K562 (cell line): ENCODE data around the gene NOL4L. TPM values are rescaled to one million over a fixed set of nuclear protein-coding genes. Genes with fewer than 3 reads are reported as not detected.

Experiments
- EP300 ChIP-seq: IDR thresholded peaks from 2 replicates; pipeline ENCODE4 v1.6.1; 2012; ENCODE audit warnings: low read length, improper control_type of control experiment
- ETV5 ChIP-seq: sonication (generic); formaldehyde crosslinking; IDR thresholded peaks from 2 replicates; pipeline ENCODE4 v1.4.0; 2020; ENCODE audit warnings: low read depth, mild to moderate bottlenecking, missing genetic modification reagents
- FOXM1 ChIP-seq, 2 experiments: fragments of 450-650 bp in 1 of 2; sonication (generic) in 1 of 2; formaldehyde crosslinking in 1 of 2; IDR thresholded peaks; 2 replicates each; pipeline versions ENCODE4 v1.6.1 to v1.9.0; 2017 to 2022; ENCODE audit warnings: low read depth in 2 of 2, mild to moderate bottlenecking in 2 of 2, missing genetic modification reagents in 1 of 2, moderate library complexity in 1 of 2
- IRF1 ChIP-seq: sonication (generic); formaldehyde crosslinking; IDR thresholded peaks from 2 replicates; pipeline ENCODE4 v1.8.0; 2022; ENCODE audit warnings: missing genetic modification reagents, mild to moderate bottlenecking, borderline replicate concordance
- MAFK ChIP-seq: IDR thresholded peaks from 2 replicates; pipeline ENCODE4 v1.6.1; 2011; ENCODE audit warnings: low read length, improper control_type of control experiment
- NBN ChIP-seq: fragments of 450-650 bp; IDR thresholded peaks from 2 replicates; pipeline ENCODE4 v1.6.1; 2016; ENCODE audit warnings: low read depth, mild to moderate bottlenecking
- NFE2 ChIP-seq: IDR thresholded peaks from 2 replicates; pipeline ENCODE4 v1.6.1; 2014; ENCODE audit warnings: antibody characterized with exemption, low read depth
- PCBP2 ChIP-seq: fragments of 200-400 bp; formaldehyde crosslinking; IDR thresholded peaks from 2 replicates; pipeline ENCODE4 v1.6.1; 2018; ENCODE audit warnings: low read length, low read depth, mild to moderate bottlenecking, moderate library complexity; ENCODE audit not compliant: poor library complexity, severe bottlenecking
- RNF219 ChIP-seq: fragments of 250-450 bp; sonication (Bioruptor Pico); IDR thresholded peaks from 2 replicates; pipeline ENCODE4 v1.5.0; 2022; ENCODE audit warnings: mild to moderate bottlenecking
- RREB1 ChIP-seq: fragments of 250-450 bp; sonication (Bioruptor Pico); IDR thresholded peaks from 2 replicates; pipeline ENCODE4 v1.4.0; 2020
- ZNF232 ChIP-seq: sonication (generic); formaldehyde crosslinking; IDR thresholded peaks from 2 replicates; pipeline ENCODE4 v1.8.0; 2022; ENCODE audit warnings: mild to moderate bottlenecking, missing genetic modification reagents
- ZNF592 ChIP-seq: fragments of 450-650 bp; IDR thresholded peaks from 2 replicates; pipeline ENCODE4 v1.6.1; 2017; ENCODE audit warnings: antibody characterized with exemption, mild to moderate bottlenecking
- polyA plus RNA-seq, 8 experiments: library from polyadenylated mRNA; depleted of rRNA in 4 of 8; stranded (reverse) in 5 of 8; unstranded in 3 of 8; fragments of >200 nt; fragmentation: Nextera tagmentation in 2 of 8; fragmentation: Illumina TruSeq in 1 of 8; extraction: Ambion mirVana in 2 of 8; extraction: Trizol in 1 of 8; gene quantifications; 2 replicates each; pipeline versions ENCODE4 v1.2.1 to v1.2.3, GENCODE V29; 2011 to 2014; ENCODE audit warnings: inconsistent platforms in 1 of 8, missing spikeins in 1 of 8
- total RNA-seq, 7 experiments: library from RNA; depleted of rRNA in 6 of 7; stranded (reverse); fragments of >200 nt in 6 of 7; fragmentation: Illumina TruSeq in 2 of 7; extraction: Trizol in 2 of 7; gene quantifications; 2 replicates each; pipeline versions ENCODE4 v1.2.1 to v1.2.3, GENCODE V29; 2011 to 2021; ENCODE audit warnings: low replicate concordance in 1 of 7

The NOL4L gene
- total and polyA plus RNA-seq, 9 of the 15 experiments (the other 6 are each of a cell fraction or from before 2014, with no cell fraction given) = 5.1 to 36.2 (median 13.6) TPM

- TF ChIP-seq RREB1 (CRISPR knock-in tag) = peak; percentile 54; the same call in 1 of the 2 replicates
- TF ChIP-seq MAFK = peak; percentile 68
- TF ChIP-seq FOXM1 (IDR thresholded peaks at IDR 0.05; ENCODE audit: low read depth) = no peak
- TF ChIP-seq FOXM1 (CRISPR knock-in tag; IDR thresholded peaks at IDR 0.05; ENCODE audit: low read depth) = no peak
- TF ChIP-seq PCBP2 = no peak
- 0 out of 2 replicates have a peak, but pooled peaks have one; percentile 1 for TF ChIP-seq NBN
- TF ChIP-seq IRF1 (CRISPR knock-in tag) = 0 out of 2 replicates have a peak, but pooled peaks have one; percentile 36
- no peak for TF ChIP-seq RNF219 (CRISPR knock-in tag)
- TF ChIP-seq NFE2 = peak; percentile 89
- 0 out of 2 replicates have a peak, but pooled peaks have one; percentile 22 for TF ChIP-seq ZNF232 (CRISPR knock-in tag)
- 0 out of 2 replicates have a peak, but pooled peaks have one; percentile 55 for TF ChIP-seq ETV5 (CRISPR knock-in tag)
- TF ChIP-seq EP300 = no peak
- peak; percentile 95 for TF ChIP-seq ZNF592
These were observed 43.9 kb upstream of the NOL4L start (continued) for GRCh38 chr20:32628960-32629530.
